ENCODE data around the gene LEAP2. TPM values are rescaled to one million over a fixed set of nuclear protein-coding genes. Genes with fewer than 3 reads are reported as not detected.

LEAP2 gene
- total and polyA plus RNA-seq, 2 of the 4 experiments (the other 2 are of a cell fraction): under 0.01 to 0.36 TPM

DNA sequence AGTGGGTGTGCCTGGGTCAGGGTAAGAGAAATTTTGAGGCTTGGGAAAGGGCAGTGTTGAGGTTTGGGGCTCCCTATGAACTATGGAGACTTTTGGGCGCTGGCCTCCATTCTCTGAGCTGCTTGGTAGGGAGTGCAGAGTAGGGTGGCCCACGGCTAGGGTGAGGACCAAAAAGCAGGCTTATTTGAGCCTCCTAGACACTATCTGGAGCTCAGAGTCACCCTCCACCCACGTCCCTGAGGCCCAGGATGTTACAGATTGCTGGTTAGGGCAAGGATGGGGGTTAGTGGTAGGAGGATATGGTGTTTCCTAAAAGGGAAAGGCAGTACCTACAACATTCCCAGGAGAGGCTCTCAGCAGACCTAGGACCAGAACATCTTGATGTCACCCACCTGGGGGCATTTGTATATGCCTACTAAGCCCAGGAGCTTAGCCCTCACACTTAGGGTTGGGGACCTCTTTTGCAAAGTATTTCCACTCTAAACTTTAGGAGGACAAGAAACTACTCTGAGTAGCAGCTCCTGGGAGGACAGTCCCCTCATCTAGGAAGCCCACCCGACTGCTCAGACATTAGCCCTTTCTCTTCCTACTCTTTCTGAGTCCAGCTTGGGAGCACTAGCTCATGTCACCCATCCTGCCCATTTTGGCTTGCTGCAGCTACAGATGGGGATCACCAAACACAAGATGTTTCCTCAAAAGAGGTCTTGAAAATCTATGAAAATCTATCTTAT lies 45.4 kb upstream of the LEAP2 start:
- Histone ChIP-seq H3K4ac (ENCODE audit: low read depth, low read length) (no peak overlapping the region), H2BK20ac (ENCODE audit: low read depth, low read length) (no peak overlapping the region), H2BK5ac (ENCODE audit: low read depth, low read length, poor library complexity, severe bottlenecking) (no peak overlapping the region), H4K5ac (ENCODE audit: low read depth, low read length) (no peak overlapping the region), H2AK5ac (ENCODE audit: low read depth, low read length) (peak overlapping the region; percentile 46; the same call in 1 of the 2 replicates), H3K4me2 (ENCODE audit: low read depth, low read length) (no peak overlapping the region), H3K9me1 (ENCODE audit: insufficient read depth, low read length) (peaks cover 4% of the 10 kb centered on the region; the same call in 1 of the 2 replicates), H2AK9ac (replicated peaks; ENCODE audit: low read depth, low read length, poor library complexity) (peak overlapping the region; percentile 76), H3K14ac (replicated peaks; ENCODE audit: low read depth, low read length) (no peak overlapping the region), H3K4me1 (ENCODE audit: control insufficient read depth, insufficient read depth, low read length) (peaks cover 4% of the 10 kb centered on the region; the same call in 1 of the 2 replicates), H3K79me1 (ENCODE audit: low read depth in 1 of 2, low read length in 2 of 2) (peaks cover 13 to 32% of the 10 kb centered on the region in 2 experiments; a peak in 3 of 4 replicates), H3K23ac (ENCODE audit: low read depth, low read length) (peak overlapping the region; percentile 44; the same call in 1 of the 2 replicates), H3K9ac (ENCODE audit: low read depth, low read length) (no peak overlapping the region), H3K18ac (ENCODE audit: low read depth, low read length) (no peak overlapping the region), H2AFZ (replicated peaks; ENCODE audit: low read length, poor library complexity) (no peak overlapping the region), H3K4me3 (ENCODE audit: insufficient read depth, low read depth, low read length) (no peak overlapping the region), H3K56ac (ENCODE audit: extremely low read depth, insufficient read depth, low read length) (no peak overlapping the region), H2BK120ac (ENCODE audit: low read depth, low read length) (no peak overlapping the region), H4K91ac (ENCODE audit: insufficient read depth, low read depth, low read length) (no peak overlapping the region), H3K27ac (ENCODE audit: insufficient read depth, low read length) (no peak overlapping the region), H3K27me3 (ENCODE audit: control insufficient read depth, insufficient read depth, low read length) (no peaks in the 10 kb centered on the region), H3K9me3 (ENCODE audit: control insufficient read depth, insufficient read depth, low read length) (no peaks in the 10 kb centered on the region), H2BK15ac (ENCODE audit: low read depth, low read length) (no peak overlapping the region), H4K20me1 (ENCODE audit: insufficient read depth, low read length) (no peaks in the 10 kb centered on the region), H3K36me3 (ENCODE audit: control insufficient read depth, insufficient read depth, low read length) (peaks cover 6% of the 10 kb centered on the region; the same call in 1 of the 2 replicates), H4K8ac (ENCODE audit: low read depth in 2 of 2, low read length in 2 of 2) (no peak overlapping the region)
- no TSS peak for BruUV-seq (replicated peaks)
- intact Hi-C loops (cut with micrococcal nuclease): no loop called here
- DNase-seq: no peak
- POLR2A ChIA-PET (ENCODE audit: unreplicated experiment): interaction anchor here (0.6 kb wide), 1 partner anchor 8 kb away, joined by 10 read pairs; no protein-coding TSS in a partner anchor
- WGBS, 2 experiments (ENCODE audit: extremely low coverage in 2 of 2, insufficient read length in 1 of 2): no CpG with 5 or more reads among the region's 4 CpGs
- ATAC-seq (ENCODE audit: low read depth): no peak
- CTCF ChIA-PET: interaction anchor here (0.6 to 1.7 kb wide), 4 partner anchors 8 to 459 kb away, joined by 3 to 5 read pairs (median 4); no protein-coding TSS in a partner anchor
- dilution Hi-C loops (cut with HindIII; ENCODE audit: low sequenced_read_pairs, unreplicated experiment): no loop called here
- TF ChIP-seq RCOR1 (IDR thresholded peaks at IDR 0.05; ENCODE audit: insufficient replicate concordance, low read length) (no peak), RAD21 (IDR thresholded peaks at IDR 0.05; ENCODE audit: low read length) (no peak), CHD1 (IDR thresholded peaks at IDR 0.05; ENCODE audit: low read depth, low read length) (no peak), SMC3 (IDR thresholded peaks at IDR 0.05; ENCODE audit: low read depth, low read length) (no peak)
- TF ChIP-seq, protein P1, sequence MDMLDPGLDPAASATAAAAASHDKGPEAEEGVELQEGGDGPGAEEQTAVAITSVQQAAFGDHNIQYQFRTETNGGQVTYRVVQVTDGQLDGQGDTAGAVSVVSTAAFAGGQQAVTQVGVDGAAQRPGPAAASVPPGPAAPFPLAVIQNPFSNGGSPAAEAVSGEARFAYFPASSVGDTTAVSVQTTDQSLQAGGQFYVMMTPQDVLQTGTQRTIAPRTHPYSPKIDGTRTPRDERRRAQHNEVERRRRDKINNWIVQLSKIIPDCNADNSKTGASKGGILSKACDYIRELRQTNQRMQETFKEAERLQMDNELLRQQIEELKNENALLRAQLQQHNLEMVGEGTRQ (IDR thresholded peaks at IDR 0.05; ENCODE audit: low read depth, low read length): no peak
- in situ Hi-C loops (cut with MboI; ENCODE audit: low sequenced_read_pairs): no loop called here
